ENCODE data around the gene SPP1. TPM values are rescaled to one million over a fixed set of nuclear protein-coding genes. Genes with fewer than 3 reads are reported as not detected.

SPP1 gene
- total and polyA plus RNA-seq, 10 of the 15 experiments (the other 5 are each of a cell fraction or from before 2014, with no cell fraction given): 0.05 to 1.1 (median 0.39) TPM; not detected in 6

- DNase-seq (ENCODE audit: low read depth, low spot score): no peak
- no peak overlapping the region for H2AFZ ChIP-seq (ENCODE audit: control insufficient read depth, low read depth, low read length)
- CTCF ChIA-PET: interaction anchor here (1.5 to 5.1 kb wide), 6 partner anchors 8 to 237 kb away, joined by 3 to 76 read pairs (median 11); no protein-coding TSS in a partner anchor
- no peaks in the 10 kb centered on the region for H3K36me3 ChIP-seq (ENCODE audit: control insufficient read depth in 2 of 2, insufficient read depth in 2 of 2, low read length in 1 of 2)
- H3K27me3 ChIP-seq (replicated peaks in 1 of 2; ENCODE audit: control insufficient read depth in 2 of 2, insufficient read depth in 2 of 2, low read length in 1 of 2): no peaks in the 10 kb centered on the region; a peak in 1 of 4 replicates
- no peak overlapping the region for H3K4me2 ChIP-seq (ENCODE audit: control insufficient read depth, insufficient read depth)
- no peaks in the 10 kb centered on the region for H3K9me3 ChIP-seq (replicated peaks; ENCODE audit: control insufficient read depth, insufficient read depth, low read length)
- POLR2A ChIA-PET: no interaction called here
- no peaks in the 10 kb centered on the region for H3K4me1 ChIP-seq (ENCODE audit: control insufficient read depth, insufficient read depth, low read length)
- BruUV-seq (replicated peaks): no TSS peak
- 27% methylated on average over 6 of the region's 6 CpGs for WGBS (ENCODE audit: insufficient coverage, insufficient replicate concordance, low lambda C conversion rate, missing lambda C conversion rate)
- no peaks in the 10 kb centered on the region for H4K20me1 ChIP-seq (ENCODE audit: control insufficient read depth, insufficient read depth)
- RAD21 ChIA-PET (ENCODE audit: unreplicated experiment): interaction anchor here (0.7 kb wide), 1 partner anchor 236 kb away, joined by 4 read pairs; no protein-coding TSS in a partner anchor
- FAIRE-seq: no peak
- no peak for ATAC-seq
- no peak overlapping the region for H3K9ac ChIP-seq (ENCODE audit: control insufficient read depth, insufficient read depth, low read length)
- intact Hi-C loops (cut with micrococcal nuclease; ENCODE audit: unreplicated experiment) (loop anchor here (5.0 kb wide), 2 partner anchors 237 to 298 kb away; no protein-coding TSS in a partner anchor), in situ Hi-C loops (cut with MboI) (no loop called here)
- SMC1A ChIA-PET (ENCODE audit: uncharacterized antibody, unreplicated experiment): interaction anchor here (0.6 to 3.5 kb wide), 4 partner anchors 8 to 508 kb away, joined by 3 to 16 read pairs (median 8); no protein-coding TSS in a partner anchor
- no peaks in the 10 kb centered on the region for H3K79me2 ChIP-seq (ENCODE audit: control insufficient read depth, insufficient read depth, low read length)
- H3K4me3 ChIP-seq: no peak overlapping the region
- no peak for TF ChIP-seq ZBED1 (IDR thresholded peaks at IDR 0.05; ENCODE audit: borderline replicate concordance)
- TF ChIP-seq RELA (IDR thresholded peaks at IDR 0.05; ENCODE audit: borderline replicate concordance, partially characterized antibody): no peak
- no peak for TF ChIP-seq ZNF384 (IDR thresholded peaks at IDR 0.05; ENCODE audit: borderline replicate concordance, low read depth, low read length)
- no peak for TF ChIP-seq MTA2 (IDR thresholded peaks at IDR 0.05; ENCODE audit: low read depth)
- TF ChIP-seq, protein P1, sequence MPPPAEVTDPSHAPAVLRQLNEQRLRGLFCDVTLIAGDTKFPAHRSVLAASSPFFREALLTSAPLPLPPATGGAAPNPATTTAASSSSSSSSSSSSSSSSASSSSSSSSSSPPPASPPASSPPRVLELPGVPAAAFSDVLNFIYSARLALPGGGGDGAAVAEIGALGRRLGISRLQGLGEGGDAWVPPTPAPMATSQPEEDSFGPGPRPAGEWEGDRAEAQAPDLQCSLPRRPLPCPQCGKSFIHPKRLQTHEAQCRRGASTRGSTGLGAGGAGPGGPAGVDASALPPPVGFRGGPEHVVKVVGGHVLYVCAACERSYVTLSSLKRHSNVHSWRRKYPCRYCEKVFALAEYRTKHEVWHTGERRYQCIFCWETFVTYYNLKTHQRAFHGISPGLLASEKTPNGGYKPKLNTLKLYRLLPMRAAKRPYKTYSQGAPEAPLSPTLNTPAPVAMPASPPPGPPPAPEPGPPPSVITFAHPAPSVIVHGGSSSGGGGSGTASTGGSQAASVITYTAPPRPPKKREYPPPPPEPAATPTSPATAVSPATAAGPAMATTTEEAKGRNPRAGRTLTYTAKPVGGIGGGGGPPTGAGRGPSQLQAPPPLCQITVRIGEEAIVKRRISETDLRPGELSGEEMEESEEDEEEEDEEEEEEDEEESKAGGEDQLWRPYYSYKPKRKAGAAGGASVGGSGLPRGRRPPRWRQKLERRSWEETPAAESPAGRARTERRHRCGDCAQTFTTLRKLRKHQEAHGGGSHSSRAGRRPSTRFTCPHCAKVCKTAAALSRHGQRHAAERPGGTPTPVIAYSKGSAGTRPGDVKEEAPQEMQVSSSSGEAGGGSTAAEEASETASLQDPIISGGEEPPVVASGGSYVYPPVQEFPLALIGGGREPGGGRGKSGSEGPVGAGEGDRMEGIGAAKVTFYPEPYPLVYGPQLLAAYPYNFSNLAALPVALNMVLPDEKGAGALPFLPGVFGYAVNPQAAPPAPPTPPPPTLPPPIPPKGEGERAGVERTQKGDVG (CRISPR knock-in tag; IDR thresholded peaks at IDR 0.05): no peak
- no peak for TF ChIP-seq ZZZ3 (IDR thresholded peaks at IDR 0.05; ENCODE audit: control insufficient read depth, insufficient read length, low read depth)
- TF ChIP-seq RBBP5 (conservative IDR thresholded peaks at IDR 0.05): no peak
- TF ChIP-seq EZH2 (IDR thresholded peaks at IDR 0.05; ENCODE audit: borderline replicate concordance, control insufficient read depth, low read depth, low read length): no peak
- no peak for TF ChIP-seq FOXM1 (IDR thresholded peaks at IDR 0.05; ENCODE audit: low read depth, low read length)
- no peak for TF ChIP-seq SMC3 (IDR thresholded peaks at IDR 0.05; ENCODE audit: borderline replicate concordance, low read length)
- no peak for TF ChIP-seq NR2C1 (IDR thresholded peaks at IDR 0.05)
- TF ChIP-seq JUND (IDR thresholded peaks at IDR 0.05; ENCODE audit: low read depth, low read length): no peak
- no peak for TF ChIP-seq RB1 (IDR thresholded peaks at IDR 0.05; ENCODE audit: borderline replicate concordance)
- H3K27ac ChIP-seq (ENCODE audit: control insufficient read depth, insufficient read depth): no peak overlapping the region
Measured at GRCh38 chr4:87974856-87975462, 555 bp upstream of the SPP1 start.

All from GM12878 (cell line).